Upper lobe of left lung (tissue), 6 donors: ENCODE measurements around the gene RFC3. TPM values are rescaled to one million over a fixed set of nuclear protein-coding genes. Genes with fewer than 3 reads are reported as not detected.

ENCODE experiments used
- ATAC-seq, 2 donors: fragments of 200-7000 bp; cut with Tn5 transposase; one replicate each; pipeline ENCODE4 v1.9.1; 2022; ENCODE audit warnings: mild to moderate bottlenecking in 2 of 2, moderate library complexity in 2 of 2; ENCODE audit not compliant: low FRiP score in 2 of 2
- DNase-seq, 2 donors: peaks; one replicate each; pipeline ENCODE4 v3.0.0-alpha.2; 2019 to 2020
- H3K27ac ChIP-seq, 4 donors: fragments of 200-600 bp; sonication (generic); one replicate each; pipeline ENCODE4 v1.5.1; 2016 to 2019
- H3K27me3 ChIP-seq, 4 donors: fragments of 200-600 bp; sonication (generic); one replicate each; pipeline ENCODE4 v1.5.1; 2017 to 2019
- H3K36me3 ChIP-seq, 4 donors: fragments of 200-600 bp; sonication (generic); one replicate each; pipeline ENCODE4 v1.5.1; 2016 to 2019
- H3K4me1 ChIP-seq, 4 donors: fragments of 200-600 bp; sonication (generic); one replicate each; pipeline ENCODE4 v1.5.1; 2018 to 2019
- H3K4me3 ChIP-seq, 4 donors: fragments of 200-600 bp; sonication (generic); one replicate each; pipeline ENCODE4 v1.5.1; 2017 to 2019; ENCODE audit warnings: mild to moderate bottlenecking in 2 of 4, moderate library complexity in 1 of 4
- H3K9me3 ChIP-seq, 4 donors: fragments of 200-600 bp; sonication (generic); one replicate each; pipeline ENCODE4 v1.5.1; 2018 to 2019
- CTCF ChIP-seq, 6 experiments: fragments of 450-650 bp in 4 of 6; fragments of 200-600 bp in 2 of 6; sonication (generic) in 2 of 6; IDR thresholded peaks; one replicate each; pipeline ENCODE4 v1.5.1; 2016 to 2019; ENCODE audit warnings: antibody characterized with exemption in 6 of 6
- EP300 ChIP-seq, 4 donors: sonication (generic); formaldehyde crosslinking; IDR thresholded peaks; one replicate each; pipeline ENCODE4 v1.5.1; 2017; ENCODE audit warnings: antibody characterized with exemption in 4 of 4, control low read depth in 2 of 4
- POLR2A ChIP-seq, 4 donors: fragments of 450-650 bp; IDR thresholded peaks; one replicate each; pipeline ENCODE4 v1.5.1; 2016 to 2017; ENCODE audit warnings: antibody characterized with exemption in 4 of 4, mild to moderate bottlenecking in 2 of 4
- POLR2AphosphoS5 ChIP-seq, 2 donors: sonication (generic); formaldehyde crosslinking; IDR thresholded peaks; one replicate each; pipeline ENCODE4 v1.5.1; 2017; ENCODE audit warnings: antibody characterized with exemption in 2 of 2
- WGBS, 2 donors: methylation state at CpG; one replicate each; pipeline ENCODE4 v1.1.5; 2017 to 2018; 5-methylcytosine and 5-hydroxymethylcytosine counted together
- total RNA-seq, 6 donors: library from RNA; depleted of rRNA in 4 of 6; stranded (reverse); fragments of >200 nt in 4 of 6; gene quantifications; one replicate each; pipeline versions ENCODE4 v1.1.0 to v1.2.1, GENCODE V29; 2016 to 2021
- donor health status: DM: no; HTN: no; CAD: no; lungs with moderate emphysema.
- donor health status: DM: no; HTN: yes; CAD: no; lungs with severe emphysema.

Gene RFC3
- total RNA-seq, 6 donors from 2014 or later, result 6.9 to 24.4 (median 9.3) TPM

- no peaks in the 10 kb centered on the region for H3K4me1 ChIP-seq
- no peak for TF ChIP-seq POLR2AphosphoS5 (IDR thresholded peaks at IDR 0.05)
- TF ChIP-seq POLR2A (IDR thresholded peaks at IDR 0.05), result no peak
- TF ChIP-seq CTCF (IDR thresholded peaks at IDR 0.05), result no peak
- TF ChIP-seq EP300 (IDR thresholded peaks at IDR 0.05), result no peak
- H3K27me3 ChIP-seq, result no peaks in the 10 kb centered on the region
- 91 to 94% methylated on average over 8 to 10 of the region's 10 CpGs for WGBS, 2 donors
- H3K4me3 ChIP-seq, result no peak overlapping the region
- no peak for ATAC-seq
- H3K27ac ChIP-seq, result no peak overlapping the region
- DNase-seq, result no peak
- H3K36me3 ChIP-seq, result peaks cover 0 to 5% (median 0%) of the 10 kb centered on the region in 4 donors
- H3K9me3 ChIP-seq, result no peaks in the 10 kb centered on the region
These were observed 28.5 kb downstream of the RFC3 start for GRCh38 chr13:33846303-33847062.

- H3K9me3 ChIP-seq, result no peaks in the 10 kb centered on the region
- H3K4me3 ChIP-seq, result no peak overlapping the region
- H3K36me3 ChIP-seq, result peaks cover 0 to 5% (median 0%) of the 10 kb centered on the region in 4 donors
- no peaks in the 10 kb centered on the region for H3K27me3 ChIP-seq
- ATAC-seq, result no peak
- no peaks in the 10 kb centered on the region for H3K4me1 ChIP-seq
- TF ChIP-seq POLR2AphosphoS5 (IDR thresholded peaks at IDR 0.05) (no peak), POLR2A (IDR thresholded peaks at IDR 0.05) (no peak), EP300 (IDR thresholded peaks at IDR 0.05) (no peak), CTCF (IDR thresholded peaks at IDR 0.05) (no peak)
- DNase-seq, result no peak
- H3K27ac ChIP-seq, result no peak overlapping the region
These were observed 31.3 kb downstream of the RFC3 start for GRCh38 chr13:33849211-33849610.

- Histone ChIP-seq H3K36me3 (no peaks in the 10 kb centered on the region), H3K4me1 (no peaks in the 10 kb centered on the region), H3K27me3 (no peaks in the 10 kb centered on the region), H3K4me3 (no peak overlapping the region), H3K9me3 (no peaks in the 10 kb centered on the region), H3K27ac (no peak overlapping the region)
- TF ChIP-seq CTCF (IDR thresholded peaks at IDR 0.05) (no peak), POLR2A (IDR thresholded peaks at IDR 0.05) (no peak), POLR2AphosphoS5 (IDR thresholded peaks at IDR 0.05) (no peak), EP300 (IDR thresholded peaks at IDR 0.05) (no peak)
- ATAC-seq (no peak), DNase-seq (no peak)
- 77 to 79% methylated on average over 3 of the region's 3 CpGs for WGBS, 2 donors
These were observed 37.5 kb downstream of the RFC3 start for GRCh38 chr13:33855371-33855895.

GRCh38 chr13:33859691-33860303, 41.8 kb downstream of the RFC3 start:
- Histone ChIP-seq H3K36me3 (no peaks in the 10 kb centered on the region), H3K4me1 (no peaks in the 10 kb centered on the region), H3K4me3 (no peak overlapping the region), H3K9me3 (no peaks in the 10 kb centered on the region), H3K27me3 (no peaks in the 10 kb centered on the region), H3K27ac (no peak overlapping the region)
- WGBS, 2 donors, result 91 to 97% methylated on average over 1 of the region's 1 CpG
- TF ChIP-seq EP300 (IDR thresholded peaks at IDR 0.05), result no peak
- no peak for TF ChIP-seq POLR2AphosphoS5 (IDR thresholded peaks at IDR 0.05)
- TF ChIP-seq POLR2A (IDR thresholded peaks at IDR 0.05), result no peak
- no peak for TF ChIP-seq CTCF (IDR thresholded peaks at IDR 0.05)
- ATAC-seq (no peak), DNase-seq (no peak)
